Osteocyte (in vitro differentiated cells): ENCODE data around the gene PITRM1. TPM values are rescaled to one million over a fixed set of nuclear protein-coding genes. Genes with fewer than 3 reads are reported as not detected.
A peak's percentile ranks its signal among the peaks of the same experiment; 100 is the strongest.

ENCODE experiments used
- DNase-seq: peaks from one replicate; pipeline ENCODE4 v3.0.0; 2021; ENCODE audit warnings: mixed read lengths; ENCODE audit not compliant: unreplicated experiment; ENCODE audit errors: extremely low spot score
- H3K27ac Mint-ChIP-seq: one replicate; pipeline ENCODE4 v1.8.0; 2021; ENCODE audit warnings: mild to moderate bottlenecking, mixed read lengths; ENCODE audit not compliant: unreplicated experiment
- H3K27me3 Mint-ChIP-seq: one replicate; pipeline ENCODE4 v1.8.0; 2021; ENCODE audit warnings: mixed read lengths; ENCODE audit not compliant: unreplicated experiment
- H3K36me3 Mint-ChIP-seq: one replicate; pipeline ENCODE4 v1.8.0; 2021; ENCODE audit warnings: mixed read lengths; ENCODE audit not compliant: unreplicated experiment
- H3K4me1 Mint-ChIP-seq: one replicate; pipeline ENCODE4 v1.8.0; 2021; ENCODE audit warnings: mixed read lengths; ENCODE audit not compliant: unreplicated experiment
- H3K4me3 Mint-ChIP-seq: one replicate; pipeline ENCODE4 v1.8.0; 2021; ENCODE audit warnings: mild to moderate bottlenecking, moderate library complexity, mixed read lengths; ENCODE audit not compliant: unreplicated experiment
- H3K9me3 Mint-ChIP-seq: one replicate; pipeline ENCODE4 v1.8.0; 2021; ENCODE audit warnings: mixed read lengths; ENCODE audit not compliant: unreplicated experiment
- total RNA-seq: library from RNA; stranded (reverse); gene quantifications from 2 replicates; pipeline ENCODE4 v1.2.1, GENCODE V29; 2021
- TF ChIP-seq, protein P1 (sequence below): fragments of 200-600 bp; sonication (generic); IDR thresholded peaks from 2 replicates; pipeline ENCODE4 v1.5.0; 2021; ENCODE audit warnings: antibody characterized with exemption, mild to moderate bottlenecking, moderate library complexity

PITRM1 gene
- total RNA-seq, 1 donor from 2014 or later = 76.5 TPM

DNA sequence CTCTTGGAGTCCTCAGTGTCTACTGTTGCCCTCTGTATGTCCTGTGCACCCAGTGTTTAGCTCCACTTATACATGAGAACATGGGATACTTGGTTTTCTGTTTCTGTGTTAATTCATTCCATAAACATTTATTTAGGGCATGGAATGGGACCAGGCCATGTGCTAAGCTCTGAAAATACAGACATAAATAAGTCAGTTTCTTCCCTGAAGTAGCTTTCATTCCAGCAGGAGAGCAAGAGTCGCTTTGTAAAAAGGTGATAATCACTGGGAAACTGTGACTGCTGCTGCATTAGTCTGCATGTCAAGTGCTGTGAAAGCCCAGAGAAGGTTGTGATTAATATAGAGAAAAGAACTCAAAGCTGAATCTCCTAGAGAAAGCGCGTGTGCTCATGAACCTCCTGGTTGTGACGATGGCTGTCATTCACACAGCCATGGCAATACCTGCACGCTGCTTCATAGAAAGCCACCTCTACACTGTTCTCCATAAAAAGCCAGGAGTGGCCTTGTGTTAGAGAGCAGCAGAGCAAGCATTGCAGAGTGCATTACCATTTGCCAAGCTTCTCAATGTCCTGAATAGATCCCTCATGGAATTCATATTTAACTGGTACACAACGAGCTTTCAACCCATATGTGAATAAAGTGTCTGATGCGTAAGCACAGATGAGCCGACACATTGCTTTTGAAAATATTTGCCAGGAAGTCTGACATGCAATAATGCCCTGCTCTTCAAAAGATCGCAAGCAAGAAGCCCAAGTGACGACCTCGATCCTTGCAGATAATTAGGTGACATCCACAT is 30.6 kb upstream of the PITRM1 start:
- Mint-ChIP-seq H3K4me3 (no peak overlapping the region), H3K27ac (no peak overlapping the region), H3K4me1 (peaks cover 5% of the 10 kb centered on the region), H3K9me3 (no peaks in the 10 kb centered on the region), H3K36me3 (no peaks in the 10 kb centered on the region), H3K27me3 (no peaks in the 10 kb centered on the region)
- no peak for DNase-seq
- TF ChIP-seq, protein P1, sequence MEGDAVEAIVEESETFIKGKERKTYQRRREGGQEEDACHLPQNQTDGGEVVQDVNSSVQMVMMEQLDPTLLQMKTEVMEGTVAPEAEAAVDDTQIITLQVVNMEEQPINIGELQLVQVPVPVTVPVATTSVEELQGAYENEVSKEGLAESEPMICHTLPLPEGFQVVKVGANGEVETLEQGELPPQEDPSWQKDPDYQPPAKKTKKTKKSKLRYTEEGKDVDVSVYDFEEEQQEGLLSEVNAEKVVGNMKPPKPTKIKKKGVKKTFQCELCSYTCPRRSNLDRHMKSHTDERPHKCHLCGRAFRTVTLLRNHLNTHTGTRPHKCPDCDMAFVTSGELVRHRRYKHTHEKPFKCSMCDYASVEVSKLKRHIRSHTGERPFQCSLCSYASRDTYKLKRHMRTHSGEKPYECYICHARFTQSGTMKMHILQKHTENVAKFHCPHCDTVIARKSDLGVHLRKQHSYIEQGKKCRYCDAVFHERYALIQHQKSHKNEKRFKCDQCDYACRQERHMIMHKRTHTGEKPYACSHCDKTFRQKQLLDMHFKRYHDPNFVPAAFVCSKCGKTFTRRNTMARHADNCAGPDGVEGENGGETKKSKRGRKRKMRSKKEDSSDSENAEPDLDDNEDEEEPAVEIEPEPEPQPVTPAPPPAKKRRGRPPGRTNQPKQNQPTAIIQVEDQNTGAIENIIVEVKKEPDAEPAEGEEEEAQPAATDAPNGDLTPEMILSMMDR = no peak

DNA sequence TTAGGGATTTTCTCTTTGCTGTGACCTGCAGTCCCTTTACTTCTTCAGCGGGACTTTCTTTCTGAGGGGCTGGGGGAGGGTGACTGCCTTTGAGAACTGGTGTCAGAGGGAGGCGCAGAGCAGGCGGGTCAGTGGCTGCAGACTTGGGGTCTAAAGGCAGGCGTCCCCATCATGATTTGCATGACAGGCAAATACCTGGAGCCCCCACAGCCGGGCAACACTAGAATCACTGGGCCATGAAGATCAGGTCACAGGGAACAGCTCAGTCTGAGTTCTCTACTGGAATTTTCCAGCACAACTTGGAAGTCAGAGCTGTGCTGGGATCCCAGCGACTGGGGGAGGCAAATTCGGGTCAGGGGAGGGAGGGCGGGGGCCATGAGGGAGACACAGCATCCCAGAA is 29.2 kb upstream of the PITRM1 start:
- Mint-ChIP-seq H3K27ac (no peak overlapping the region), H3K27me3 (no peaks in the 10 kb centered on the region), H3K9me3 (no peaks in the 10 kb centered on the region), H3K36me3 (no peaks in the 10 kb centered on the region), H3K4me3 (no peak overlapping the region), H3K4me1 (peaks cover 19% of the 10 kb centered on the region)
- DNase-seq = no peak
- TF ChIP-seq, protein P1 = no peak

DNA sequence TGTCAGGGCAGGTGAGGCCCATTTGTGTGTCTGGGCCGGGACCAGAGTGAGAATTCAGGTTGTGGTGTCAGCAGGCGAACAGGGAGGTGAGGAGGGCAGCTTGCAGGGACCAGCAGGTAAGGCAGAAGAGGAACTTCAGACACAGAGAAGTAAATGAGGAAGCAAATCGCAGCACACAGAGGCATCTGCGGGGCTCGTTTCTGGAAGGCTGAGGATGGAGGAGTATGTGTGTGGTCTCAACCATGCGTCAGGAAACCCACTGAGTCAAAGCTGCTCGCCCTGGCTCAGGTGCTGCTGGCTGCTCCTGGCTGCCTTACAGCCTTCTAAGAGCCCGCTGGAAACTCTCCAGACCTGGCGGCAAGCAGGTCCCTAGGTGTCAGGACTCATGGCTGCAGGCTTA is 26.9 kb upstream of the PITRM1 start:
- TF ChIP-seq, protein P1 = no peak
- Mint-ChIP-seq H3K4me1 (peaks cover 25% of the 10 kb centered on the region), H3K27me3 (no peaks in the 10 kb centered on the region), H3K9me3 (no peaks in the 10 kb centered on the region), H3K36me3 (no peaks in the 10 kb centered on the region), H3K27ac (no peak overlapping the region), H3K4me3 (no peak overlapping the region)
- DNase-seq = no peak

DNA sequence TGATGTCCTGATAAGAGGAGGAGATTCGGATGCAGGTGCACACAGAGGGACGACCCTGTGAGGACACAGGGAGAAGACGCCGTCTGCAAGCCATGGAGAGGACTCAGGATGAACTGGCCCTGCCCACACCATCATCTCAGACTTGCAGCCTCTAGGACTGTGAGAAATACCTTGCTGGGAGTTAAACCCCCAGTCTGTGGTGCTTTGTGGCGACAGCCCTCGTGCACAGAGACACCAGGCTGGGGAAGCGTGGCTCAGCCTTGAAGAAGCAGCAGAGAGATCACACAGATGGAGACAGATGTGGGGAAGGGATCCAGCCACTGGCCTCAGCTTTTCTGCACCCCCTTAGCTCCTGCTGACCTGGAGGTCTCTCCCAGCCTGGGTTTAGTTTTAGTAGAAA is 26.3 kb upstream of the PITRM1 start:
- Mint-ChIP-seq H3K27me3 (no peaks in the 10 kb centered on the region), H3K4me1 (peaks cover 25% of the 10 kb centered on the region), H3K36me3 (no peaks in the 10 kb centered on the region), H3K9me3 (no peaks in the 10 kb centered on the region), H3K27ac (no peak overlapping the region), H3K4me3 (no peak overlapping the region)
- TF ChIP-seq, protein P1 = no peak
- no peak for DNase-seq

DNA sequence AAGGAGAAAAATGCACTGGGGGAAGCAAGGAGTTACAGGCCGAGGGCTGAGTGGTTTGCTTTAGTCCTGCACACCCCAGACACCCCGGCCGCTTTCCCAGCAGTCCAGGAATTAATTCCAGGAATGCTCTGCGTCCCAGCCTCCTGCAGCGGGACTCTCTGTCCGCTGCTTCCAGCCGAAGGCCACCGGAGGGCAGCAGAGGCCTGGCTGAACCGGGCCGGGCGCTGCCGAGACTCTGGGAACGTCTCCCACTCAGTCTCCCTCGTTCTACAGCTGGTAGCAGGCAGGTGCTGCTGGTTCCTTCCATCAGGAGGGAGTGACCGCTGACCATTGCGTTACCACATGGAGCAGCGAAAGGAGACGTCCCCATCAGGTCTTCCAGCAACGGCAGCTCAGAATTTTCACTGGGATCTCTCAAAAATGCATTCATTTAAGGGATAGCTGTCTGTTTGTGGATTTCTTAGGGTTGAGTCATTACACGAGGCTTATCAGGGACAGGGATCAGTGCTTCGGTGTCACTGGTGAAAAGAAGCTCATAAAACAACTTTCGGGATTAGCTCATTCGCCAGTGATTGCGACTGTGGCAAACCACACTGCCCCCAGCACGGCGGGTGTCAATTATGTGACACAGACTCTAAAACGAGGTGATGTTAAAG is 24.9 kb upstream of the PITRM1 start:
- Mint-ChIP-seq H3K27ac (peak overlapping the region; percentile 68), H3K9me3 (no peaks in the 10 kb centered on the region), H3K4me1 (peaks cover 32% of the 10 kb centered on the region), H3K4me3 (peak overlapping the region; percentile 63), H3K27me3 (no peaks in the 10 kb centered on the region), H3K36me3 (no peaks in the 10 kb centered on the region)
- TF ChIP-seq, protein P1 = peak; percentile 98
- DNase-seq = peak; percentile 94
